GM10248 (cell line): Measurements from ENCODE around the gene RUVBL1.

ENCODE experiments used
- CTCF ChIA-PET: fragments of 300-600 bp; sonication (Branson Sonifier 250); formaldehyde crosslinking; extraction: SDS; loops from one replicate; lab custom pipeline; 2021; ENCODE audit warnings: antibody characterized with exemption; lab: Yijun Ruan, JAX
- POLR2A ChIA-PET: fragments of 350-650 bp; sonication (Branson Sonifier 250); formaldehyde crosslinking; extraction: SDS; loops from one replicate; lab custom pipeline; 2020; ENCODE audit warnings: antibody characterized with exemption; lab: Yijun Ruan, JAX
- DNase-seq: peaks from one replicate; pipeline ENCODE4 v3.0.0; 2012; ENCODE audit errors: extremely low spot score
- TF ChIP-seq, protein P1 (sequence below): IDR thresholded peaks from 2 replicates; pipeline ENCODE4 v1.5.1; 2012; ENCODE audit warnings: mild to moderate bottlenecking, low read depth; ENCODE audit errors: extremely low read depth, missing control alignments, control extremely low read depth

RUVBL1 gene

DNA sequence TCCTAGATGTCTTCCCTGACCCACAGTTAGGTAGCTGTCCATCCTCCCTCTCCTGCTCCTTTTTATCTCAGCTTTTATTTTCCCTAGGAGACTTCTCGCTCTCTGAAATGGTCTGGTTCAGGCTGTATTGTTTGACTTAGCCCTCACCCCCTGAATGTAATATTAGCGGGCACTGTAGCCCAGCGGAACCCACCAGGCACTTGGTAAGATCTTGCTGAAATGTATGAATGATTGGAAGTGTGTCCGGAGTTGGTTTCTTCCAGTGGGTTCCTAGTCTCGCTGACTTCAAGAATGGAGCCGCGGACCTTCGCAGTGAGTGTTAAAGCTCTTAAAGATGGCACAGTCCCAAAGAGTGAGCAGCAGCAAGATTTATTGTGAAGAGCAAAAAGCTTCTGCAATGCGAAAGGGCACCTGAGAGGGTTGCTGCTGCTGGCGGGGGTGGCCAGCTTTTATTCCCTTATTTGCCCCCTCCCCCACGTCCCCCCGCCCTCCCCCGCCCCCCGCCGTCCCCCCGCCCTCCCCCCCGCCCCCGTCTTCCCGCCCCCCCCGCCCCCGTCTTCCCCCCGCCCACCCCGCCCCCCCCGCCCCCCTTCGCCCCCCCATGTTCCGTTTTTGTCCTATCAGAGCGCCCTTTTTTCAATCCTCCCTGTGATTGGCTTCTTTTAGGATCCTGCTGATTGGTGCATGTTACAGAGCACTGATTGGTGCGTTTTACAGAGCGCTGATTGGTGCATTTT is 29.0 kb upstream of the RUVBL1 start:
- POLR2A ChIA-PET: interaction anchor here (0.7 to 1.2 kb wide), 2 partner anchors 29 to 99 kb away, joined by 3 read pairs; partner anchors contain the start of gene RUVBL1
- no peak for DNase-seq
- CTCF ChIA-PET: interaction anchor here (1.2 kb wide), 2 partner anchors 29 to 58 kb away, joined by 5 to 6 read pairs; partner anchors contain the start of gene RUVBL1
- TF ChIP-seq, protein P1, sequence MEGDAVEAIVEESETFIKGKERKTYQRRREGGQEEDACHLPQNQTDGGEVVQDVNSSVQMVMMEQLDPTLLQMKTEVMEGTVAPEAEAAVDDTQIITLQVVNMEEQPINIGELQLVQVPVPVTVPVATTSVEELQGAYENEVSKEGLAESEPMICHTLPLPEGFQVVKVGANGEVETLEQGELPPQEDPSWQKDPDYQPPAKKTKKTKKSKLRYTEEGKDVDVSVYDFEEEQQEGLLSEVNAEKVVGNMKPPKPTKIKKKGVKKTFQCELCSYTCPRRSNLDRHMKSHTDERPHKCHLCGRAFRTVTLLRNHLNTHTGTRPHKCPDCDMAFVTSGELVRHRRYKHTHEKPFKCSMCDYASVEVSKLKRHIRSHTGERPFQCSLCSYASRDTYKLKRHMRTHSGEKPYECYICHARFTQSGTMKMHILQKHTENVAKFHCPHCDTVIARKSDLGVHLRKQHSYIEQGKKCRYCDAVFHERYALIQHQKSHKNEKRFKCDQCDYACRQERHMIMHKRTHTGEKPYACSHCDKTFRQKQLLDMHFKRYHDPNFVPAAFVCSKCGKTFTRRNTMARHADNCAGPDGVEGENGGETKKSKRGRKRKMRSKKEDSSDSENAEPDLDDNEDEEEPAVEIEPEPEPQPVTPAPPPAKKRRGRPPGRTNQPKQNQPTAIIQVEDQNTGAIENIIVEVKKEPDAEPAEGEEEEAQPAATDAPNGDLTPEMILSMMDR: no peak

DNA sequence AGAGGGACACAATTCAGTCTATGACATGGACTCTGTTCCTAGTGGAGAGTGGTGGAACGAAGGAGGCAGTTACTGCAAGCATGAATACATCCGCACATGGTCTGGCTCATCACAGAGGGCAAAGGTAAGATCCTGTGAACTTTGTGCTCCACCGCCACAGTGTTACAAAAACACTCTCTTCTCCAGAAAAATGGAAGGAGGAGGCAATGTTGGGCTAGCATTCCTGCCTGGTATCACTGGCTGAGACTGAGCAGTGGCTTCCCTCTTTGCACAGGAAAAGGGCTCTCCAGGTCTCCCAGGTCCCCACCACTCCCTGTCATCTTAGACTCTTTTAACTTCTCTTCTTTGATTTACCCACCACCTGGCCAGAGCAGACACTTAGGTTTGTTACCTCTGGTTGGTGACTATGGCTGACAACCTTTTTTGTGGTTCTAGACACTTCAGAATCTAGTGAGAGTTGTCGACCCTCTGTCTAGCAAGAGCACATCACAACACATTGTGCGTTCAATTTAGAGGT is 28.2 kb upstream of the RUVBL1 start:
- CTCF ChIA-PET: interaction anchor here (1.2 kb wide), 1 partner anchor 28 kb away, joined by 5 read pairs; the partner anchor contains the start of gene RUVBL1
- TF ChIP-seq, protein P1: no peak

DNA sequence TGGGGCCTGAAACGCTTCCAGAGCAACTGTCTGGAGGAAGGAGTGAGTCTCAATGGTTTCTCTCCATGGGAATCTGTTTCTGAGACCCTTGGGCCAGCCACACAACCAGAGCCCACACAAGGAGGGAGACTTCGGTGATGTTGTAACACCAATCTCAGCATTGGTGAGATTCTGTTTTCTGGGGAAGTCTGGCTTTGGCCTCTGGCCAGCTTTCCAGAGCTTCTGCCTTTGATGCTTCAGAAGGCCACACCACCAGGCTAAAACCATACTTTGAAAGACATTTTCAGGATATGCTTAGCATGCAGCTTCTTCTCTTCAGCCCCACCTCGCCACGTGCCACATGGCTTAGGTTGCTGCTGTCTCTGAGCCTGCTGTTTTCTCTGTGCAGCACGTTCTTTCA is 26.0 kb upstream of the RUVBL1 start:
- TF ChIP-seq, protein P1: no peak
- ChIA-PET POLR2A (no interaction called here), CTCF (interaction anchor here (3.5 kb wide), 1 partner anchor 16 kb away, joined by 19 read pairs; no protein-coding TSS in a partner anchor)
- no peak for DNase-seq

More for the DNA sequence above, 28.2 kb upstream of the RUVBL1 start:
- POLR2A ChIA-PET: no interaction called here
- no peak for DNase-seq

DNA sequence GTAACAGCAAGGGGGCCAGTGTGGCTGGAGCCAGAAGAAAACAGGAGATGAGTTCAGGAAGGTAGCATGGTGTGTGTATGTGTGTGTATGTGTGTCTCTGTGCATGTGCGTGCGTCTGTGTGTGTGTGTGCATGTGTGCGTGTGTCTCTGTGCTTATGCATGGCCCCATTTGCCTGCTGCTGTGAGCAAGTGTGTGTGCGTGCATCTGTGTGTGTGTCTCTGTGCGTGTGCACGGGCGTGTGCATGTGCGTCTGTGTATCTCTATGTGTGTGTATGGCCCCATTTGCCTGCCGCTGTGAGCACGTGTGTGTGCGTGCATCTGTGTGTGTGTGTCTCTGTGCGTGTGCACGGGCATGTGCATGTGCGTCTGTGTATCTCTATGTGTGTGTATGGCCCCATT is 22.6 kb upstream of the RUVBL1 start:
- ChIA-PET CTCF (interaction anchor here (3.5 kb wide), 1 partner anchor 13 kb away, joined by 19 read pairs; no protein-coding TSS in a partner anchor), POLR2A (no interaction called here)
- TF ChIP-seq, protein P1: no peak
- DNase-seq: no peak

DNA sequence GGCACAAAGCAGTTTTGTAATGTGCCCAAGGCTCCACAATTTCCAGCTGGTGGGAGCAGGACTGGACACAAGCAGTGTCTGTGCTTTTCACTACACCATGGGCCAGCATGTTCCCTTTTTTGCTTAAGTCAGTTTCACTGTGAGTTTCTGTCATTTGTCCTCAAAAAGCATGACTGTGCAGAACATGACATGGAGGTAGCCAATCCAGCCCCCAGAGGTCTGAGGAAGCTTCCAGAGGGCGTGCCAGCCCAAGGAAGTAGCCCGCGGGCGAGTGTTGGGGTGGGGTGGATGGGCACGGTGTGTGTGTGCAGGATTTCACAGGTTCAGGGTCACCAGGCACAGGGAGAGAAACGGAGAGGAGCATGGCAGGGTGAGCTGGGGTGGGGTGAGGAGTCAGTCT is 21.7 kb upstream of the RUVBL1 start:
- ChIA-PET POLR2A (no interaction called here), CTCF (interaction anchor here (1.2 to 1.9 kb wide), 4 partner anchors 10 to 50 kb away, joined by 3 to 7 read pairs (median 3); no protein-coding TSS in a partner anchor)
- no peak for DNase-seq

More for the DNA sequence above, 21.7 kb upstream of the RUVBL1 start:
- TF ChIP-seq, protein P1: no peak
